WERI-Rb-1 (cell line): ENCODE results near the gene INCENP.
A peak's percentile ranks its signal among the peaks of the same experiment; 100 is the strongest.

Source experiments
- DNase-seq: peaks from one replicate; pipeline ENCODE4 v3.0.0-alpha.2; 2020
- H3K27ac ChIP-seq: fragments of 250-450 bp; sonication (Bioruptor Pico); 2 replicates; pipeline ENCODE4 v1.5.1; 2020; ENCODE audit warnings: mild to moderate bottlenecking, moderate library complexity
- H3K27me3 ChIP-seq: fragments of 250-450 bp; sonication (Bioruptor Pico); 2 replicates; pipeline ENCODE4 v1.5.1; 2021; ENCODE audit warnings: mild to moderate bottlenecking, low read depth, moderate library complexity; ENCODE audit not compliant: insufficient read depth, severe bottlenecking
- H3K36me3 ChIP-seq: fragments of 250-450 bp; sonication (Bioruptor Pico); 2 replicates; pipeline ENCODE4 v1.5.1; 2020; ENCODE audit warnings: mild to moderate bottlenecking, moderate library complexity
- H3K4me3 ChIP-seq: 2 replicates; pipeline ENCODE4 v1.5.1; 2011; ENCODE audit warnings: low read depth, mild to moderate bottlenecking, control low read depth, low read length
- H3K9me3 ChIP-seq: fragments of 250-450 bp; sonication (Bioruptor Pico); 2 replicates; pipeline ENCODE4 v1.5.1; 2021; ENCODE audit warnings: mild to moderate bottlenecking, moderate library complexity; ENCODE audit not compliant: severe bottlenecking
- CTCF ChIP-seq: IDR thresholded peaks from 2 replicates; pipeline ENCODE4 v1.5.1; 2011; ENCODE audit warnings: low read depth, mild to moderate bottlenecking, control low read depth, inconsistent platforms, low read length

The INCENP gene

GRCh38 chr11:62119569-62119968, 4.2 kb upstream of the INCENP start:
- TF ChIP-seq CTCF = no peak
- H3K4me3 ChIP-seq = no peak overlapping the region

GRCh38 chr11:62120001-62120400, 3.8 kb upstream of the INCENP start:
- Histone ChIP-seq H3K36me3 (peaks cover 10% of the 10 kb centered on the region), H3K27me3 (no peaks in the 10 kb centered on the region), H3K9me3 (peaks cover 5% of the 10 kb centered on the region), H3K4me3 (no peak overlapping the region), H3K27ac (no peak overlapping the region)
- no peak for TF ChIP-seq CTCF
- DNase-seq = no peak

More at GRCh38 chr11:62119569-62119968, 4.2 kb upstream of the INCENP start:
- H3K27ac ChIP-seq = no peak overlapping the region
- H3K9me3 ChIP-seq = peaks cover 5% of the 10 kb centered on the region
- DNase-seq = no peak
- no peaks in the 10 kb centered on the region for H3K27me3 ChIP-seq
- peaks cover 6% of the 10 kb centered on the region for H3K36me3 ChIP-seq

- no peak overlapping the region for H3K4me3 ChIP-seq
- DNase-seq = no peak
- H3K9me3 ChIP-seq = peaks cover 5% of the 10 kb centered on the region
- TF ChIP-seq CTCF = no peak
- H3K36me3 ChIP-seq = peaks cover 13% of the 10 kb centered on the region
- no peaks in the 10 kb centered on the region for H3K27me3 ChIP-seq
- no peak overlapping the region for H3K27ac ChIP-seq
Measured at GRCh38 chr11:62120431-62120830, 3.4 kb upstream of the INCENP start.

GRCh38 chr11:62122076-62122475, 1.7 kb upstream of the INCENP start:
- Histone ChIP-seq H3K4me3 (no peak overlapping the region), H3K27ac (no peak overlapping the region), H3K36me3 (peaks cover 25% of the 10 kb centered on the region), H3K9me3 (no peaks in the 10 kb centered on the region), H3K27me3 (no peaks in the 10 kb centered on the region)
- peak; percentile 56 for TF ChIP-seq CTCF
- no peak for DNase-seq

GRCh38 chr11:62124186-62125113, 639 bp downstream of the INCENP start:
- H3K27ac ChIP-seq = peak overlapping the region; percentile 97

More at GRCh38 chr11:62124186-62125113, 639 bp downstream of the INCENP start:
- no peaks in the 10 kb centered on the region for H3K9me3 ChIP-seq
- DNase-seq = peak; percentile 84
- peaks cover 47% of the 10 kb centered on the region for H3K36me3 ChIP-seq
- peak overlapping the region; percentile 99 for H3K4me3 ChIP-seq
- no peaks in the 10 kb centered on the region for H3K27me3 ChIP-seq
- TF ChIP-seq CTCF = no peak
